DMS79 (cell line): Measurements from ENCODE around the gene PPT2.
"Not testable (repeated sequence)": the region's sequence is repeated elsewhere in the genome, so short reads cannot be mapped to it uniquely, and the experiment has no call there.

Experiments
- DNase-seq: peaks from one replicate; lab custom pipeline; 2025; lab: John Stamatoyannopoulos, UW

PPT2 gene

DNA sequence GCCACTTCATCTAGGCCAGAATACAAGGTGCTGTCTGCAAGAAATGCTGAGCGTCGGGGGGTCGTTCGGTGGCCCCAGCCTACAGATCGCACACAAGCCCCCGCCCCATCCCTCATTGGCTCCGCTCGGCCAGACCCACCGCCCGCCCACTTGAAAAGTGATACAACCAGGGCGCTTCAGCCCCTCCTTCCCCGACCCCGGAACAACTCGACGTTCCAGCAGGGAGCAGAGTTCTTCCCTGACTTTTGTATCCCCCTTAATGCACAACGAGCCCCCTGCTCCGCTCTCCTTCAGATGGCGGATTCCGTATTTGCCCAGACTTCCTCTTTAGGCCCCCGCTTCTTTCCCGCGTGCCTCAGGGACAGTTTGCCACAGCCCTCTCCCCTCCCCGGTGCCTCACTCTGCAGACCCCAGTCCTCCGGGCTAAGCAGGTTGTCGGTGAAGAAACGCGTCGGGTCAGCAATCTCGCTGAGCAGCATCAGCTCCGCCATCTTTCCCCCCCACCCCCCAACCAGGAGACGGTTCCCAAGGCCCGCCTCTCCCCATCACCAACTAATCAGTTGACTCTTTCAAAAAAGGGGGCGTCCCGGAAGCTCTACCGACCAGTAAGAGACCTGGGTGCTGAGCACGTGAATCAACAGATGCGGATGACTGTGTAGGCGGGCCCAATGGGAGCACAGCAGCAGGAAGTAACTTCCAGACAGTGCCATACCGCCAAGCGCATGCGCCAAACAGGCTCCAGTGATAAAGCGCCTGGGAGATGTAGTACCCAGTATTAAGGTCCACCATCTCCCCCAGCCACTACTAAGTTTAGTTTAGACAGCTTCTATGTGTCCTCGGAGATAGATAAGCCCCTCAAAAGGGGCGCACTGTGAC, 26.0 kb upstream of the PPT2 start, which contains the start of gene ATF6B:
ATF6B (minus strand) TSS at position 530 of the 876 bp plus-strand sequence; CDS start at position 491, 39 bp downstream.
- peak; percentile 100 for DNase-seq

DNA sequence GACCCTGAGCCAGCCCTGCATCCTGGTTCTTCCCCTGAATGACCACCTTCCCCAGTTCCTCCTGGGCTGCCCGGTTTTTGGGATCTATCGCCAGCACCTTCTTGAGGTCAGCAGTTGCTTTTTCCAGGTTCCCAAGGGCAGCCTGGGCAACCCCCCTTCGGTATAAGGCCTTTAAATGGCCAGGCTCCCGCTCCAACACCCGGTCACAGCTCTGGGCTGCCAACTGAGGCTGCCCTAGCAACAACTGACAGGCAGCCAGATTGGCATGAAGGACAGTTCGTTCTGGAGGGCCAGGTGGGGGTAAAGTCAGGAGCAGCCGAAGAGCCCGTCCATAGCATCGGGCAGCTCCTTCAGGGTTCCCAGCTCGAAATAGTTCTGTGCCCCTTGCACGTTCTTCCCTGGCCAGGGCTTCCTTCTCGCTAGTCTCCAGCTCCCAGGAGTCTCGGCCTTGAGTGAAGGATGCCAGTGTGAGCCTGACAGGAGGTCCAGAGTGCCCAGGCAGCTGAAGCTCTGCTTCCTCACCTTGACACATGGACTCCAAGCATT, 25.1 kb upstream of the PPT2 start:
- DNase-seq: no peak

DNA sequence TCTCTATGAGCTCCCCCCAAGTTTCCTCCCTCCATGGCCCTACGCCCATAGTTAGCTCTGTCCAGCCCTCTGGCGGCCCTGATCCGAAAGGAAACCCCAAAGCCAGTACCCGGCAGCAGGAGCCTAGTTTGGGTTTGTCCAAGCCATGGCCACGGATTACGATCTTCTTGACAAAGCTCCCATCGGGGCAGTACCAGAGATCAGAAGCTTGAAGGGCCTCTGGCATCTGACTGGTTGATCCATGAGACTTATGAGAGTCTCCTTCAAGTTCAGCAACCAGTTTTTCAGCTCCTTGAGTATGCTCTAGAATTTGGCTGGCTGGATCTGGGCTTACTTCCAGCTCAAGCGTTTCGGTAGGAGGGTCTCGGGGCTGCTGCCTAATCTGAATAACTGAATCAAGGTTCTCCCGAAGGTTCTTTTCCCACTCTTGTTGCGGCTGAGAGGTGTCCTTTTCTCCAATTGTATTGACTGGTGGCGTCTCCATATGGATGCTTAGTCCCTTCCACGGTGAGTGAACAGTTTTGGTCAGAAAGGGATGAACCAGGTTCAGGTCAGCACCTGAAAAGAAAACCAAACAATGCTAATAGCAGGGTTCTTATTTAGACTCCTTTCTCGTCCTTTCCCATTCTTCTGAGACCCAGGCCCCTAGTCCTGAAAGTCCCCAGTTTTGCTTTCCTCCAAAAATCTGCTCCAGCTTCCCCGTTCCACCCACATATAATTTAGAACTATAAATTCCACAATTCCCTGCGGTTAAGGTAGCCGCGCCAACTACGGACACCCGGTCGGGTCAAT, 24.4 kb upstream of the PPT2 start:
- peak; percentile 61 for DNase-seq

DNA sequence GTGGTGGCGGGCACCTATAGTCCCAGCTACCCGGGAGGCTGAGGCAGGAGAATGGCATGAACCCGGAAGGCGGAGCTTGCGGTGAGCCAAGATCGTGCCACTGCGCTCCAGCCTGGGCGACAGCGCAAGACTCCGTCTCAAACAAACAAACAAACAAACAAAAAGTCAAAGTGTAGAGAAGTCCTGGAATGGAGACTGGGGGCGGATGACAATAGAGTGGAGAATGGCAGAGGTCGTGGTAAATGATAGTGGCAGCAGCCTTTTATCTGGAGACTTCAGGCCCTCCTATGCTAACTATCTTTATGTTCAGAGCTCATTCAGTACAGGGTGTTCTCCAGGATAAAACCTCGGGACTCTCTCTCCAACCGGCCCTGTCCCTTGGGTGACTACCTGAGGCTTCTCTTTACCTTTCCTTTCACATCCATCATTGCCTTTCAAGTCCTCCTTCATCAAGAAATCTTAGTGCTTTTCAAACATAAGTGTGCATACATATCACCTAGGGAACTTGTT, 22.4 kb upstream of the PPT2 start:
- no peak for DNase-seq

DNA sequence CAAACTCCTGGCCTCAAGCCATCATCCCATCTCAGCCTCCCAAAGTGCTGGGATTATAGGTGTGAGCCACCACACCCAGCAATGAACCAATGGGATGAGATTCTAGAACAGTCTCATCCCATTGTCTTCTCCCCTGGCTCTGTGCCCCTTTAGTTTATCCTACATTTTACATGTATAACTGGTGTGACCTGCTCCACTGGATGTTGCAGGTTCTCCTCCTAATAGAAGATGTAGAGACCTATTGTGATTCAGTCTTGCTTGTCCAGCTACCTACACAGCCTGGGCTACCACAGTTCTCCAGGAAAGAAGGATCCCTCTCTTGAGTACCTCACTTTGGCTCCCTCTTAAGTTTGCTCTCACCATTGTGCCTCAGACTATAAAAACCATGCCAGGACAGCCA, 21.8 kb upstream of the PPT2 start:
- DNase-seq: peak; percentile 11

DNA sequence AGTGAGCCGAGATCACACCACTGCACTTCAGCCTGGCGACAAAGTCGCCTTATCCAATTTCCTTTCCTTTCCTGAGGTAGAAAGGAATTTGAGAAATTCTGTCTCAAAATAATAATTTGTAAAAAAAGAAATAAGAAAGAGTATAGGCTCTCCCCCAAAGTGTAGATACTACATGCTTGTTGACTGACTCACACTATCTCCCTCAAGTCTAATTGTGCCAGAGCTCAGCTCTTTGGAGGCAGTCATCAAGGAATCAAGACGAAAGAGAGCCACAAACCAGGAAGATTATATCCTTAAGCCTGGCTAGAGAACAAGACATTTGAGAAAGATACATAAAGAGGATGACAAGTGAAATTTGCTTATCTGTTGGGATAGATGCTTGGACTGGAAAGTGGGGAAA, 20.2 kb upstream of the PPT2 start:
- DNase-seq: no peak

DNA sequence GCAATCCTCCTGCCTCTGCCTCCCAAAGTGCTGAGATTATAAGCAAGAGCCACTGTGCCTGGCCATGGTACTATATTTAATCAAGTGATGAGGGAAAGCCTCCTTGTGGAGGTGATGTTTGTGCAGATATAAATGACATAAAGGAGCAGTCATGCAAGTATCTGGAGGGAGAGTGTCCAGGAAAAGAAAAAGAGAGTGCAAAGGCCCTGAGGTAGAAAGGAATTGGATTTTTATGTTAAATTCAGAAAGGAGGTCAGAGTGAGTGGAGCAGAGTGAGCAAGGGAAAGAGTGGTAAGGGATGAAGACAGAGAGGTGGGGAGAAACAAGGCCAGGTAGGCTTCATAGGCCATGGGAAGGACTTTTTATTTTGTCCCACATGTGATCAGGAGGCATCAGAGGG, 16.5 kb upstream of the PPT2 start:
- no peak for DNase-seq

DNA sequence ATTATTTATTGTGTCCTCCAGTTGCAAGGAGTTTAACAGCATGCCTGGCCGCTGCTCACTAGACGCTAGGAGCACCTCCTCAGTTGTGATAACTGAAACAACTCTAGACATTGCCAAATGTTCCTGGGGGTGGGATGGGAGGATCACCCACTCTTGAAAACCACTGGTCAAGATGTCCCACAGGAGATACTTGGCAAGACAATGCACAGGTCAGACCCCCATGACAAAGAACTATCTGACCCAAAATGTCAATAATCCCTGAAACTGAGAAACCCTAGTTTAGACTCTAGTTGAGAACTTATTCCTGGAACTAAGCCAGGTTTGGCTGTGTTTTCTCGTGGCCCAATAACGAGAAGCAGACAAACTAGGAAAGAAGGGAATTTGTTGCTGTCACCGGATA, 14.4 kb upstream of the PPT2 start:
- DNase-seq: no peak

DNA sequence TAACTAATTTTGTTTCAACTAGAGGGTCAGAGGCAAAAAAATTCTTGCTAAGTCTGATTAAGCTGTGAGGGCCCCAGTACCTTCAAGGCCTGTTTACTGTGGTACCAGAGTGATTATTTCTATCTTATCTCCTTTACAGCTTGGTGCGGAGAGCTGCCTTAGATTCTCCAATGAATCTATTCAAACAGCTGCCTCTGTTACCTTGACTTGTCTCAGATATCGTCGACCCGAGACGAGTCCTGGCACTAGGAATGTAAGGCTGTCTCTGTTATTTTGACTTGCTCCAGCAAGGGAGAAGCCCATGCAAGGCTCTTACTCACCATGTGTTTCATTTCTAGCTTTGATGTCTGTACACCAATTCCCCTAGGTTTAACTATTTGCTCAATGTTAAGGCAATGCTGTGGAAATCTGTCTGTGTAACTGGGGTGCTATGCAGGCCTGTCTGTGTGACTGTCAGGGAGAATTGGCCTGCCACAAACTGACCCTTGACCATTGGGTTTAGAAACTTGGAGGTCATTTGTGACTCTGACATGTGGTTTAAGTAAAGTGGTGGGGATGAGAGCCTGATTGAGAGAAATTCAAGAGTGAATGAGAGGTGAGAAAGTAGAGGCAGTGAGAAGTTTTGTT, 13.4 kb upstream of the PPT2 start:
- no peak for DNase-seq

DNA sequence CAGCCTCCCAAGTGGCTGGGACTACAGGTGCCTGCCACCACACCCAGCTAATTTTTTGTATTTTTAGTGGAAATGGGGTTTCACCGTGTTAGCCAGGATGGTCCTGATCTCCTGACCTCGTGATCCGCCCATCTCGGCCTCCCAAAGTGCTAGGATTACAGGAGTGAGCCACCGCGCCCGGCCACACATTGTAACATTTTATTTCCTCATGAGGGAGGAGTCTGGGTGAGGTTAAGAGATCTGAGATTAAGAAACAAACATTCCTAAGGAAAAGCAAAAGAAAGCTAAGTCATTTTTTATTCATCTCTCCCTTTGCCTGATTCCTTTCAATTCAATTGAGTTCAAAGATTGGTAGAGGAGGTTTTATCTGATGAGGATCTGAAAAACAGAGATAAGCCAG, 9.7 kb upstream of the PPT2 start:
- DNase-seq: not testable (repeated sequence)

DNA sequence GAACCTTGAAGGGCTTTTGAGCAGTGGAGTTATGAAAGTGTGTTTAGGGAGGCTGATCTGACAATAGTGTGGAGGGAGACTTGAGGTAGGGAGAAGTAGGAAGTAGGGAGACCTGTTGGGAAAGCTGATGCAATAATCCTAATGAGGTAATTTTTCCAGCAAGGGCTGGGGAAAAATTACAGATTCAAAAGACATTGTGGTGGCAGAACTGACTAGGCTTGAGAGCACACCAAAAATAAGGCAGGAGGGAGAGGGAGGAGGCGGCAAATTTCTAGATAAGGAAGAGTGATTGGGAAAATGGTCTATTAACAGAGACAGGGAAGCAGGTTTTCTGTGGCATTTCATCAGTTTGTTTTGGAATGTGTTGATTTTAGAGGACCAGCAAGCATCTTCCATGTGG, 7.7 kb upstream of the PPT2 start:
- DNase-seq: no peak

DNA sequence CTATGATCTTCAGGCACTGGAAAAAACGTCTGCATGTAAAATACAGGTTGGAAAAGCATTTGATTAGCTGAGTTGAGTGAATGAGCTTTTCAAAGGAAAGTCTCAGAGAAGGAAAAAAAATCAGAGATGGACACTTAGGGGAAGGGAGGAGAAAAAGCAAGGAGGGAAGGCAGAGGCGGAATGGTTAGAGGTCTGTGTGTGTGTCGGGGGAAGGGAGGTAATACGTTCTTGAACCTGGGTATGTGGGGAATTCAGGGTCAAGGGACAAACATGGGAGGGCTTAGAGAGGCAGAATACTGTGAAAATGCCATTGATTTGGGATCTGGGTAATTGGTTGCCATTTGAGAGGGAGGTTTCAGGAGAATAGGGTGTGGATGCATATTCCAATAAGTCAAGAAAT, 7.3 kb upstream of the PPT2 start:
- no peak for DNase-seq

DNA sequence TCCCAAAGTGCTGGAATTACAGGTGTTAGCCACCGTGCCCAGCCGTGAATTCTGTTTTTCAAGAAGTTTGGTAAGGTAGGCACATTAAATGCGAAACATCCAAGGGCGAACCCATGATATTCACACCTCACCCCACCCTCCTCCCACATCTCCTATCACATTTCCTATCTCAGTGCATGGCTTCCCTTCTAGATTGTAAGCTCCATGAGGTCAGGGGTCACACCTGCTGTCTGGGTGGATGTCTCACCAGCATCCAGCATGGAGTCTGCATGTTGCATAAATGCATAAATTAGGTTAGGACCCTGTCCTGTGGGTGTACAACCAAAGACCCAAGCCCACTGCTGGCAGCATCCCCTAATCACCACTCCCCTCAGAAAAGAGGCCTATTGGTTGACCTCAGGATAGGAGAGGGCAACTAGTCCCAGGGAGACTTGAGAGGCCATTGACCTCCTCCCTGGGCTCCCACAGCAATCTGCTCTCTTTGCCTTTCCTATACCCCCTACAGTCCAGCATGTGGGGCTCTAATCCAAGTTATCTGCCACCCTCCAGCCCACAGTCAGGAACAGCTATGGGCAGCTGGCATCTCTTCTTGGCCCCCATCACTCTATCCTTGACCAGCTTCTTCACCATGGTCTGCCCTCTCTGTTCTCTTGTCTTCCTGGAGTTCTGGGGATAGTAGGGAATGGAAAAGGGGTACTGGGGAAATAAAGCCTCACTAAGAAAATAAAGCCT, 6.4 kb upstream of the PPT2 start:
- no peak for DNase-seq

DNA sequence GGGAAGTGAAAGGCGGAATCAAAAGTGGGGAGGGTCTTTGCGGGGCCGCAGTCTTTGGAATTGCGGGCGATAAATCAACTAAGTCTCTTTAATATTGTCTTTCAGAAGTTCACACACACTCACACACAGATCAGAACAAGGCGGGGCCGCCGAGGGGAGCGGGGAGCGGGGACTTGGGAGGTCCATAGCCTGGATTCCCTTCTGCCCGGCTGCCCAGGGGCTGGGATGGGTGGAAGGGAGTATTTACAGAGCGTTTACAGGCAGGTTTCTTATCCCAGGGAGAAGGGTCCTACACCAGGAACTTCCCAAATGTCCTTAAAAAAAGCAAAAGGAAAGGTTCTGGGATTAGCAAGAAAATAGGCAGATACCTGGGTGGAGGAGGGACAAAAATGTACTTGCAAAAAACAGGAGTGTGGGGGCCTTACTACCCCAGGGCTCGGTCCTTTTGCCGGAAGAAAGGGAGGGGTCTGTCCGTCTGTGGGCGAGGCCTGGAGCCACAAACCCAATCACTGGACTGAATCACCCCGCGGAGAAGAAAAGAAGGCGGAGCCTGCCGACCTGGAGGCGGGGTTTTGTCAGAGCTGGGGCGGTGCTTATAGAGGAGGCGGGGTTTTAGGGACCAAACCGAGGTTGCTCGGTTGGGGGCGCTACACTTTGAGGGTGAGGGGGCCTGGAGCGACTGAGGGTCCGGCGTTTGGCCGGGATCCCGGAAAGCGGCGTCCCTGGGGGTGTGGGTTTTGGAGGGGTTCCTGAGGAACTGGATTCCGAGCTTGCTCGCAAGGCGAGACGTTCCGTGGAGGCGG, 5.5 kb upstream of the PPT2 start:
- no peak for DNase-seq

DNA sequence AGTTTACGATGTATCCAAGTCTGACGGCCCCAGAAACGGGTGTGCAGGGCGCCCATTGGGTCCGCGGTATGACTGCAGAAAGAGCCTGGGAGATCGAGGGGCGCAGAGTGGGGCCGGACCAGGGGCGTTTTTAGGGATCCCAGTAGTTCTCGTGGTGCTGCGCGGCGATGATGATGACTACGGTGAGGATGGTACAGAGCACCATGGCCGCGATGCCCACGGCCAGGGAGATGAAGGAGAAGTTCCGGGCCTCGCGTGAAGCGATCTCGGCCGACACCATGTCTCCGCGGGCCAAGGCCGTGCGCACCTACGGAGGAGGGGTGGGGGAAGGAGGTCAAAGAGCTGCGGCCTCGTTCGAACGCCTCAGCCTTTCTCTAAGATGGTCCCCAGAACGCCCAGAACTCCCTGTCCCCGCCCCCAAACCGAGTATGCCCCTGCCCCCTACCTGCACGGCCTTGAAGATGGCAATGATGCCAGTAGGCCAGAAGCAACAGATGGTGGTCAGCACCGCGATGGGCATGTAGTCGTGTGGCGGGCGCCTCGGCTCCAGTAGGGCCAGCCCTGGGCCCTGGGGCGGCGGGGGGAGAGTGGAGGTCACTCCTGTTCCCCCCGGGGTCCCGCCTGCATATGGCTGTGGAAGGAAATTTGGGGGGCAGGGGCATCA, 4.7 kb upstream of the PPT2 start:
- no peak for DNase-seq

DNA sequence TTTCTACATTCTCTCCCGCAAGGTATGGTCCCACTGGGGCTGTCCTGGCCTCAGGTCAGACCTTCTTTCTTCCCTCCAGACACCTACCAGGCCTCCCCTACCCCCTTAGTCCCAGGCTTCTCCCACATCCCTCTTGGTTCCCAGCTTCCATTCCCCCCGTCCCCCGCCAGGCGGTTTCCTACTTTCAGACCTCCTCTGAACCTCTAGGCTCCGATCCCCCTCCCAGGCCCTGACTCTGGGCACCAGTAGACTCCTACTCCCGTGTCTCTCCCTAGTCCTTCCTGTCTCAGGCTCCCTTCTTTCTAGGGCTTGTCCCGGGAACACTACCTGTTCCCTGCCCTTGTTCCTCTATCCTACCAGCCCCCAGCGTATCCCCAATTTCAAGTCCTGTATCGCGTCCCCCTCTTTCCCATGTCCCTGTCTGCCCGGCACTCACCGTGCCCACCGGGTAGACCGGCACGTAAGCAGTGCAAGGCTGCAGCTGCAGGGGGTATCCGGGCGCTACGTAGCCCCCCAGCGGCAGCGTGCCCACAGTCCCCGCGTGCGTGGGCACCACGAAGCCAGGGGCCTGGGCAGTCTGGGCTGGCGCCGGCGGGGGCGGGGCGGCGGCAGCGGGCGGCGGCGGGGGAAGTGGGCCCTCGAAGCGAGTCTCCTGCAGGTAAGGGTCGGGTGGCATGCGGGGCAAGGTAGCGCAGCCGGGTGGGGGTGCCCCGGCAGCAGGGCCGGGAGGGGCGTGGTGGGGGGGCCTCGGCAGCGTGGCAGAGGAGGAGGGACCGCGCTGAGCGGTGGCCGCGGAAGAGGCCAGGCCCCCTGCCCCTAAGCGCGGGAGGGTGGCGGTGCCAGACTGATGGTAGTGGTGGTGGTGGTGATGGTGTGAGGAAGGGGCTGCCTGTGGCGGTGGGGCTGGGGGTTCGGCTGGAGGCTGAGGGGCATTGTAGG, 3.7 kb upstream of the PPT2 start:
- DNase-seq: no peak

DNA sequence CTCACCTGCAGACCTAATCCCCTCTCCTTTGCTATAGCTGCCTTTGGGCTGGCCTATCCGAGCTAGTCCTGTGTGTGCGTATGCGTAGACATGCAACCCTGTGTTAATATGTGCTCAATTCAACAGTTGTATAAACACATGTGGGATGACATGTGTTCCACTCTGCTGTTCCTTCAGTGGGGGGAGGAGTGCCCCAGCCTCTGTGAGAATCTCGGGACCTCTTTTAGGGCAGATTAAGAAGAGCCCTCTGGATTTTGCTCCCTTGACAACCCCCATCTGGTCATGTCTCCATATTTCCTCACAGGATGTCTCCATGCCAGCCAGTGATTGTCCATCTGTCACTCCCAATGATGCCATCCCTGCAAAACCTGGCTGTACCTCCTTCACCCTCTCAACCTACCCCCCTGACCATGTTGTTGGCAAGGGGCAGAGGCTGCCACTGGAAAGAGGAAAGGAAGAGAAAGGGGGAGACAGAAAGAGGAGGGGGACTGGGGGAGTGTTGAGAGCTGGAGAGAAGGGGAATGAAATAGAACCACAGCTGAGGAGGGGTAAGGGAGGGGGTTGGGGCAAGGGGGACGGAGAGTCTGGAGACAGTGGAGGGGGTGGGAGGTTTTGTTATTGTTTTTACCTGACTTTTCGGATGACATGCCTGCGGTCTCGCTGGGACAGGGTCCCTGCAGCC, 2.6 kb upstream of the PPT2 start:
- DNase-seq: no peak
